Measurements from ENCODE around the gene SERINC5. TPM values are rescaled to one million over a fixed set of nuclear protein-coding genes. Genes with fewer than 3 reads are reported as not detected.

SERINC5 gene
- total RNA-seq, 1 experiment from 2014 or later, result 52.3 TPM

DNA sequence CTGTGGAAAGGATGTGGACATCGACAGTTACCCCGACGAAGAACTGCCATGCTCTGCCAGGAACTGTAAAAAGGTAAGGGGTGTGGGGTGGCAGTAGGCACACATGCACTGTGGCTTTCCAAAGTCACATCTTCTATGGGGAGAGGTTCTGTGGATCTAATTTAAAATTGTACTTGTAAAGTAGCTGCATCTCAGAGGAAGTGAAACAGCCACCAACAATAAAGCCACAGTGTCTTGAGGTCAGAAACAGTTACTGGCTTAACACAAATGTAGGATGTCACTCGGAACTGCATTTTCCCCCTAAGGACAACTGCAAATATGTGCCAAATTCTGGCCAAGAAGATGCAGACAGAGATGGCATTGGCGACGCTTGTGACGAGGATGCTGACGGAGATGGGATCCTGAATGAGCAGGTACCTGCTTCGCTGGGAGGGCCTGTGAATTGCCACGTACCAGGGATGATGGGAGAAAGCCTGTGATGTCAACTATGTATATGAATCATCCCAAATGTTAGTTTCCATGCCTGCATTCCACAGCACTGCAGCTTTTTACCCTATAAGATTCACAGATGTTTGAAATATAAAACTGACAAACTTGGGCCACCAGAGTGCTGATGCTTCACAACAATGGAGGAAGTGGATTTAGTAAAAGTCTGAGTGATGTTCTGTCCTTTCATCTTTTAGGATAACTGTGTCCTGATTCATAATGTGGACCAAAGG, 185.4 kb downstream of the SERINC5 start:
- no peak overlapping the region for H2BK5ac ChIP-seq (ENCODE audit: insufficient read length, low read length)
- H2BK15ac ChIP-seq (ENCODE audit: low read depth, low read length), result no peak overlapping the region
- no peak overlapping the region for H3K23ac ChIP-seq (ENCODE audit: insufficient read length, low read depth, low read length)
- no peak for DNase-seq
- Mint-ChIP-seq H3K27me3 (ENCODE audit: low read depth) (no peaks in the 10 kb centered on the region; the same call in 1 of the 2 replicates), H3K4me3 (no peak overlapping the region), H3K4me1 (peaks cover 7% of the 10 kb centered on the region in 2 experiments), H3K9me3 (no peaks in the 10 kb centered on the region), H3K27ac (no peak overlapping the region; a peak in 1 of 7 replicates), H3K36me3 (ENCODE audit: insufficient read depth in 1 of 3, low read depth in 3 of 3) (peaks cover 0 to 4% (median 2%) of the 10 kb centered on the region in 3 experiments; a peak in 1 of 7 replicates)
- H3K79me1 ChIP-seq (ENCODE audit: insufficient read depth, low read depth, low read length, poor library complexity, severe bottlenecking), result no peaks in the 10 kb centered on the region
- no peak overlapping the region for H4K91ac ChIP-seq (ENCODE audit: insufficient read length, low read depth, low read length)
- H2BK12ac ChIP-seq (ENCODE audit: insufficient read length, low read depth, low read length), result no peak overlapping the region
- no peaks in the 10 kb centered on the region for H3K27me3 ChIP-seq (ENCODE audit: insufficient read depth, low read length)
- no peak overlapping the region for H3K14ac ChIP-seq (ENCODE audit: insufficient read depth, low read length)
- no peak overlapping the region for H3K18ac ChIP-seq (ENCODE audit: insufficient read length, low read depth, low read length)
- no peak overlapping the region for H3K27ac ChIP-seq (ENCODE audit: insufficient read length, low read depth, low read length)
- no CpG with 5 or more reads among the region's 10 CpGs for WGBS (ENCODE audit: extremely low coverage, insufficient read length, low lambda C conversion rate)
- H3K9me3 ChIP-seq (ENCODE audit: control insufficient read depth, low read depth, low read length), result no peaks in the 10 kb centered on the region
- H3K9ac ChIP-seq (ENCODE audit: extremely low read depth, insufficient read length, low read length), result no peak overlapping the region
- no peak overlapping the region for H2AK5ac ChIP-seq (ENCODE audit: insufficient read length, low read length)
- H2BK20ac ChIP-seq (ENCODE audit: low read depth, low read length, poor library complexity, severe bottlenecking), result no peak overlapping the region
- H4K20me1 ChIP-seq (ENCODE audit: control insufficient read depth, insufficient read depth, insufficient read length), result no peaks in the 10 kb centered on the region
- TF ChIP-seq, protein P1, sequence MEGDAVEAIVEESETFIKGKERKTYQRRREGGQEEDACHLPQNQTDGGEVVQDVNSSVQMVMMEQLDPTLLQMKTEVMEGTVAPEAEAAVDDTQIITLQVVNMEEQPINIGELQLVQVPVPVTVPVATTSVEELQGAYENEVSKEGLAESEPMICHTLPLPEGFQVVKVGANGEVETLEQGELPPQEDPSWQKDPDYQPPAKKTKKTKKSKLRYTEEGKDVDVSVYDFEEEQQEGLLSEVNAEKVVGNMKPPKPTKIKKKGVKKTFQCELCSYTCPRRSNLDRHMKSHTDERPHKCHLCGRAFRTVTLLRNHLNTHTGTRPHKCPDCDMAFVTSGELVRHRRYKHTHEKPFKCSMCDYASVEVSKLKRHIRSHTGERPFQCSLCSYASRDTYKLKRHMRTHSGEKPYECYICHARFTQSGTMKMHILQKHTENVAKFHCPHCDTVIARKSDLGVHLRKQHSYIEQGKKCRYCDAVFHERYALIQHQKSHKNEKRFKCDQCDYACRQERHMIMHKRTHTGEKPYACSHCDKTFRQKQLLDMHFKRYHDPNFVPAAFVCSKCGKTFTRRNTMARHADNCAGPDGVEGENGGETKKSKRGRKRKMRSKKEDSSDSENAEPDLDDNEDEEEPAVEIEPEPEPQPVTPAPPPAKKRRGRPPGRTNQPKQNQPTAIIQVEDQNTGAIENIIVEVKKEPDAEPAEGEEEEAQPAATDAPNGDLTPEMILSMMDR (conservative IDR thresholded peaks at IDR 0.05), result no peak
- H3T11ph ChIP-seq (ENCODE audit: low read length), result no peak overlapping the region
- no peak overlapping the region for H2AFZ ChIP-seq (ENCODE audit: low read length)
- no peaks in the 10 kb centered on the region for H3K23me2 ChIP-seq (ENCODE audit: insufficient read length, low read depth, low read length, poor library complexity, severe bottlenecking)
- H4K8ac ChIP-seq (replicated peaks; ENCODE audit: insufficient read length, low read depth, low read length), result no peak overlapping the region
- H3K79me2 ChIP-seq (ENCODE audit: insufficient read depth, low read length), result no peaks in the 10 kb centered on the region
- no peak overlapping the region for H4K5ac ChIP-seq (ENCODE audit: insufficient read length, low read depth, low read length)
- no peak overlapping the region for H2BK120ac ChIP-seq (ENCODE audit: low read depth, low read length, poor library complexity, severe bottlenecking)
- no peaks in the 10 kb centered on the region for H3K4me1 ChIP-seq (ENCODE audit: insufficient read depth, low read length)
- H3K4ac ChIP-seq (ENCODE audit: low read depth, low read length), result no peak overlapping the region
- no peak overlapping the region for H3K56ac ChIP-seq (ENCODE audit: insufficient read length, low read depth, low read length)
- no peak overlapping the region for H3K4me2 ChIP-seq (ENCODE audit: insufficient read depth, insufficient read length, low read length)

All from H9 (cell line).